GM18505 (cell line): Measurements from ENCODE around the gene SLC28A1.
A peak's percentile ranks its signal among the peaks of the same experiment; 100 is the strongest.

Source experiments
- ATAC-seq: cut with Tn5 transposase; IDR thresholded peaks from one replicate; pipeline ENCODE4 v1.9.1; 2021; ENCODE audit not compliant: unreplicated experiment
- POLR2A ChIP-seq: IDR thresholded peaks from 4 replicates; pipeline ENCODE4 v1.6.1; 2011; ENCODE audit warnings: borderline replicate concordance; ENCODE audit not compliant: insufficient read depth, insufficient read length; ENCODE audit errors: extremely low read depth

SLC28A1 gene

GRCh38 chr15:84956199-84956598 lies 71.7 kb downstream of the SLC28A1 start:
- ATAC-seq, result no peak
- no peak for TF ChIP-seq POLR2A

GRCh38 chr15:84960391-84961113 lies 76.1 kb downstream of the SLC28A1 start:
- no peak for TF ChIP-seq POLR2A
- ATAC-seq, result no peak

- TF ChIP-seq POLR2A, result no peak
These were observed 76.6 kb downstream of the SLC28A1 start for GRCh38 chr15:84961114-84961452.

GRCh38 chr15:84961707-84962106 lies 77.2 kb downstream of the SLC28A1 start:
- no peak for ATAC-seq
- TF ChIP-seq POLR2A, result no peak

More at GRCh38 chr15:84961114-84961452, 76.6 kb downstream of the SLC28A1 start:
- no peak for ATAC-seq

- no peak for TF ChIP-seq POLR2A
- ATAC-seq, result no peak
These were observed 78.5 kb downstream of the SLC28A1 start for GRCh38 chr15:84962955-84963354.

GRCh38 chr15:84967380-84967779 lies 82.9 kb downstream of the SLC28A1 start:
- no peak for TF ChIP-seq POLR2A
- no peak for ATAC-seq

GRCh38 chr15:84968301-84968700 lies 83.8 kb downstream of the SLC28A1 start:
- ATAC-seq, result no peak
- TF ChIP-seq POLR2A, result no peak

- ATAC-seq, result no peak
- TF ChIP-seq POLR2A, result no peak
These were observed 84.8 kb downstream of the SLC28A1 start for GRCh38 chr15:84969257-84969656.

- ATAC-seq, result no peak
- TF ChIP-seq POLR2A, result no peak
These were observed 86.4 kb downstream of the SLC28A1 start for GRCh38 chr15:84970843-84971242.

- no peak for TF ChIP-seq POLR2A
These were observed 89.3 kb downstream of the SLC28A1 start for GRCh38 chr15:84973492-84974460.

GRCh38 chr15:84975871-84976351 lies 91.4 kb downstream of the SLC28A1 start:
- no peak for ATAC-seq
- no peak for TF ChIP-seq POLR2A

More at GRCh38 chr15:84973492-84974460, 89.3 kb downstream of the SLC28A1 start:
- no peak for ATAC-seq

- no peak for ATAC-seq
- peak; percentile 18 for TF ChIP-seq POLR2A
These were observed 92.4 kb downstream of the SLC28A1 start for GRCh38 chr15:84976746-84977345.

- no peak for TF ChIP-seq POLR2A
- ATAC-seq, result no peak
These were observed 95.2 kb downstream of the SLC28A1 start for GRCh38 chr15:84979651-84980050.
